NCI-H510A (cell line): ENCODE results near the gene HOTAIR.
A peak's percentile ranks its signal among the peaks of the same experiment; 100 is the strongest.

Experiments
- DNase-seq: peaks from one replicate; lab custom pipeline; 2025; lab: John Stamatoyannopoulos, UW

HOTAIR gene

GRCh38 chr12:53987787-53988230 is 13.1 kb upstream of the HOTAIR start:
- DNase-seq = no peak

- DNase-seq = no peak
Observed at GRCh38 chr12:53986686-53987483, 12.1 kb upstream of the HOTAIR start.

GRCh38 chr12:53985994-53986685 is 11.4 kb upstream of the HOTAIR start:
- DNase-seq = no peak

GRCh38 chr12:53985692-53985993 is 10.9 kb upstream of the HOTAIR start:
- no peak for DNase-seq

GRCh38 chr12:53984901-53985691 is 10.3 kb upstream of the HOTAIR start, which contains the start of gene HOXC10:
TSS of gene HOXC10 (plus strand) at chr12:53985146. CDS start at chr12:53985260, 114 bp downstream.
- peak; percentile 81 for DNase-seq

- DNase-seq = no peak
Observed at GRCh38 chr12:53983950-53984572, 9.3 kb upstream of the HOTAIR start.

GRCh38 chr12:53983568-53983949 is 8.8 kb upstream of the HOTAIR start:
- DNase-seq = no peak

- no peak for DNase-seq
Observed at GRCh38 chr12:53982648-53983567, 8.2 kb upstream of the HOTAIR start.

- DNase-seq = no peak
Observed at GRCh38 chr12:53981634-53982565, 7.1 kb upstream of the HOTAIR start.

GRCh38 chr12:53980802-53981496 is 6.2 kb upstream of the HOTAIR start:
- no peak for DNase-seq

GRCh38 chr12:53980104-53980801 is 5.5 kb upstream of the HOTAIR start:
- DNase-seq = no peak

- no peak for DNase-seq
Observed at GRCh38 chr12:53978477-53979356, 4.0 kb upstream of the HOTAIR start.

- no peak for DNase-seq
Observed at GRCh38 chr12:53977596-53978445, 3.1 kb upstream of the HOTAIR start.

- DNase-seq = no peak
Observed at GRCh38 chr12:53976823-53977595, 2.3 kb upstream of the HOTAIR start.

GRCh38 chr12:53976172-53976822 is 1.5 kb upstream of the HOTAIR start:
- DNase-seq = no peak
